Suppressor macrophage treated with lipopolysaccharide for 4 hours (primary cell): ENCODE results near the gene SRCIN1.

Experiments used
- DNase-seq: peaks from one replicate; pipeline ENCODE4 v3.0.0-alpha.2; 2020

SRCIN1 gene

GRCh38 chr17:38617074-38617860 is 11.5 kb upstream of the SRCIN1 start:
- no peak for DNase-seq

GRCh38 chr17:38616361-38616760 is 10.6 kb upstream of the SRCIN1 start:
- DNase-seq = no peak

GRCh38 chr17:38613981-38614779 is 8.4 kb upstream of the SRCIN1 start:
- DNase-seq = no peak

DNA sequence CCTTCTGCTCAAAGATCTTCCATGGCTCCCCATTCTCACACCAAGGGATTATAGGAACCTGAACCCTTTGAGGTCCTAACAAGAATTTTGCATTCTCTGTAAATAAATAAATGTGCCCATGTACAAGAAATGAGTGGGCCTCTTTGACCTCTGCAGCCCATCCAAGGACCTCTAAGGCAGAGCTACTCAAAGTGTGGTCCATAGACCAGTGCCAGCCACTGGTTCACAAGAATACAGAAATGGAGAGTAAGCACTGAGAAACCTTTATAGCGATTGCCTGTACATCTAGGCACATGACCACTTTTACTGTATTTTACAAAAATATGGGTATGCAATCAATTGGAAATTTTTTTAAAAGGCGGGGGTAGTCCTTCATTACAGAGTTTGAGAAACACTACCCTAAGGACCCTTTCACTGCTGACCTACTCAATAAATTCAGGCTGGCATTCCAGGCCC is 7.8 kb upstream of the SRCIN1 start:
- no peak for DNase-seq

- no peak for DNase-seq
Measured at GRCh38 chr17:38611872-38612376, 6.2 kb upstream of the SRCIN1 start.

DNA sequence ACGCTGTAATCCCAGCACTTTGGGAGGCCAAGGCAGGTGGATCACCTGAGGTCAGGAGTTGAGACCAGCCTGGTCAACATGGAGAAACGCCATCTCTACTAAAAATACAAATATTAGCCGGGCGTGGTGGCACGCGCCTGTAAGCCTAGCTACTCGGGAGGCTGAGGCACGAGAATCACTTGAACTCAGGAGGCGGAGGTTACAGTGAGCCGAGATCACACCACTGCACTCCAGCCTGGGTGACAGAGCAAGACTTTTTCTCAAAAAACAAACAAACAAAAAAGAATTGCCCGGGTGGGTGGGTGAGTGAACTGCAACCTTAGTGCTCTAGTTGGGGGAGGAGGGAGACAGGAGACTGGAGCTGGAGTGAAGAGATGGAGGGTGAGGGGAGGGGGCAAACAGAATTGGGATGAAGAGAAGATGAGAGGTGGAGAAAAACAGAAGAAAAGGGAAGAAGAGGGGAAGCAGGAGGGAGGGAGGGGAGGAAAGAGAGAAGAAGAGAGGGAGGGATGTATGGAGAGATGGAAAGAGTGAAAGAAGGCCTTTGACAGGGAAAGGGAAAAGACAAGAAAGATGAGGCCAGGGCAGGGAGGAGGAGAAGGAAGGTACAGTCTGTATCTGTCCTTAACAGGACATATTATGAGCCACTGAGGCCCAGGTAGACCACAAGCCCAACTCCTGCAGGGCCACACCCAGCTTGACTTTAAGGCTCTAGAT is 5.5 kb upstream of the SRCIN1 start:
- no peak for DNase-seq

DNA sequence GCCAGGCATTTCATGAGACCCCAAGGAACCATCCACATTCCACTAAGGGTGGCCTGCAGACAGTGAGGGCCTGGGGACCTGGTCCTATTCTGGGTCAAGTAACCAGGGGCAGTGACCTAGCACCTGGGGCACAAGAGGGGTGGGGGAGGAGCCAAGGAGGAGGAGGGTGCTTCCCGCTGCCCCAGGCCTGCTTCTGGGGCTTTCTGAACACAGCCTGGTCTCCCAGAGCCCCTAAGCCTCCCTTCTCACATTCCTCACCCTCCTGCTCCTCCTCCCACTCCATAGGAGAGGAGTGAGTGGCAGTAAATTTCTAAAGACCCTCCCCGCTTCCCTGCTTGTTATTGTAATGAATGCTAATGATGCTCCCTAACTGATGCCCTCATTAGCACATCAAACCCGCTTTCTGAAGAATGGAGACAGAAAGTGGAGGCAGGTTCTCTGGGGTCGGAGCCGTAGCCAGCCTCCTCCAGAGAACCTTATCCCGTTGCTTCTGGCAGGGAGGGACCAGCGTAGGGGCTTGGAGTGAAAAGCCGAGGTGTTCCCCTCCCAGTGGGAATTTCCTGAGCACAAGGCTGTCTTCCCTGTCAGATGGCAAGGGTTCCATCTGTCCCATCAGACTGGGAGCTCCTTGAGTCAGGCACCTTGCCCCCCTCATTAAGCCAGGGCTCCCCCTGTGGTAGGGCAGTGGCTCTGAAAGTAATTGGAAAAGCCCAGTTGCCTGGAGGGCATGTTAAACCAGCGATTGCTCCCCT is 3.7 kb upstream of the SRCIN1 start:
- DNase-seq = no peak

DNA sequence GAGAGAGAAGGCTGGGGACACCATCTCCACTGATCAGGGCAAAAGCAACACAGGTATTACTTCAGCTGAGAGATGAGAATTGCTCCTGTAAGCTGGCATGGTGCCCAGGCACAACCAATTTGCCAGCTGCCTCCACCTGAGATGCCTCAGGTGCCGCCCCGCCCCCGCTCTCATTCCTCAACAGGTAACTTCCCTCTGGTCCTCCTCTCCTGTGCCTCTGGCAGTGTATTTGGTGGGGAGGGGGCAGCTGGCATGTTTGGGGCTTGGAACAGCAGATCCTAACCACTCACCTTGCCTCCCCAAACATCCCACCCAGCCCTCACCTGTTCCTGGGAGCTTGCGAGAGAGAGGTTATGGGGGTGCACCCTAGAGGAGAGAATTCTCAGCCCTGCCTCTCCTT is 2.9 kb upstream of the SRCIN1 start:
- no peak for DNase-seq

DNA sequence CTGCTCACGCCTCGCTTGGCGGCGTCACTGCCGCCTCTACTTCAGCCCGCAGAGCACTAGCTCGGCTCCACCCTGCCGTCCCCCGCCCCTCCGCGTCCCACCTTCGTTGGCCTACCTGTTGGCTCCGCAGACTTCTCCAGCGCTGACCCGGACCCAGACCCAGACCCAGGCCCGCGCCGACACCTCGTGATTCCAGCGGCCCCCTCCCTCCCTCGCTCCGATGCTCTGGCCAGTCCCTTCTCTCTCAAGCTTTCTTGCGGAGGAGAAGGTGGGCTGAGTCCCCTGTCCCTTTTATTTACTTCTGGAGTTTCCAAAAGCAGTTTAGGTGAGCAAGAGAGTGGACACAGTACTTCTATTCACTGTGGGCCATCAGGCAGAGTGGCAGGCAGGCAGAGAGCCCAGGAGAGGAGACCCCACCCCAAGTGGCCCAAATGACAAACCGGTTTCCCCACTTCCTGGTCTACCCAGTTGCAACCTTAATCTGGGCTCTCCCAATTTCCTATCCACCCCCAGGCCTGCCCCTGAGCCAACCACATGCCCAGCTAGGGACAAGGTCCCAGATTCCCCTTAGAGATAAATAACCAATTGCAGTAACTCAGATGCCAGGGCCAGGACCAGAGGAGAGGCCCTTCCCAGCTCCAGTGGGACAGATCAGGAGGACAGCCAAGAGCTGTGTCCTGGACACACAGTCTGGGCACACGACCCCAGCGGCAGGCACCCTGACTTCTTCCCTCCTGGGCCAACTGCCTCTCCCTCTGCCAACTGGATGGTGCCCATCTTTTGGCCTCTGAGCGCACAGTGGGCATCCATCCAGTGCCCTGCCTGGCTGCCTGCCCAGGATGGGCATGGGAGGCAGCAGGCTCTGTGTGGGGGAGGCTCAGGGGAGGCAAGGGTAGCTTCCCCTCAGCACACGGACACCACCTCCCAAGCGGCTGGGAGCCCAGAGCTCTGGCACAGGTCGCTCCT is 1.2 kb upstream of the SRCIN1 start:
- DNase-seq = no peak

- no peak for DNase-seq
Measured at GRCh38 chr17:38605411-38605840, 326 bp downstream of the SRCIN1 start.

- no peak for DNase-seq
Measured at GRCh38 chr17:38604479-38605403, 1.0 kb downstream of the SRCIN1 start.

- DNase-seq = no peak
Measured at GRCh38 chr17:38603786-38604478, 1.8 kb downstream of the SRCIN1 start.

DNA sequence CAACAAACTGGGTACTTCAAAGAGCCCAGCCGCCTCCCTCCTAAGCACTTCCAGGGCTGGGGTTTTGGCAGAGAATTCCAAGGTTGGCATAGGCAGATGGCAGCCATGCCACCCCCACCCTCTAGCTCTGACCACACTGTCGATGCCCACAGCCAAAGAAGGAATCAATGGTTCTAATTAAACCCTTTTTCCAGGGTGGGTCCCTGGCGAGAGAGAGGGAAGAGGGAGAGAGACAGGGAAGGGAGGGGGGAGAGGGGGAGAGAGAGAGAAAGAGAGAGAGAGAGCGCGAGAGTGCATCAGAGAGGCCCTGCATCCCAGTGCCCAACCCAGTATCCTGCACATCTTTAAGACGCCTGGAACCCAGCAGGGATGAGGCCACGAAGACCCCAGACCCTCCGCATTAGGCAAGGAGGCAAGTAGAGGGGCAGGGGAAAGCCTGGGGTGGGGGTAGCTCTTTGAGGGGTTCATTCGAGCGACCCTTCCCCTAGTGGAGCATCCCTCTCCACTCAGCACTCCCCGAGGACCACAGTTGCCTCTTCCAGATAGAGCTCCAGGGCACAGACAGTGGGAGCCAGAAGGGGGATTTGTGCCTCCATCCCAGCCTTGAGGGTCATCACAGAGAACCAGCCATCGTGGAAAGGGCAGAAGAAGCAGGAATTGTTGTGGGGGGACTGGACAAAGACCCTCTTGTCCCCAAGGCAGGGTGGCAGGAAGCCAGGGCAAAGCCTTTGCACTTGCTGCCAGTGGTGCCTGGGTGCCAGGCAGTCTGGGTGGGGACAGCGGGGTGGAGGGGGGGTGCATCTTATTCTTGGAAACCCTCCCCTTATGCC is 2.6 kb downstream of the SRCIN1 start:
- DNase-seq = no peak

DNA sequence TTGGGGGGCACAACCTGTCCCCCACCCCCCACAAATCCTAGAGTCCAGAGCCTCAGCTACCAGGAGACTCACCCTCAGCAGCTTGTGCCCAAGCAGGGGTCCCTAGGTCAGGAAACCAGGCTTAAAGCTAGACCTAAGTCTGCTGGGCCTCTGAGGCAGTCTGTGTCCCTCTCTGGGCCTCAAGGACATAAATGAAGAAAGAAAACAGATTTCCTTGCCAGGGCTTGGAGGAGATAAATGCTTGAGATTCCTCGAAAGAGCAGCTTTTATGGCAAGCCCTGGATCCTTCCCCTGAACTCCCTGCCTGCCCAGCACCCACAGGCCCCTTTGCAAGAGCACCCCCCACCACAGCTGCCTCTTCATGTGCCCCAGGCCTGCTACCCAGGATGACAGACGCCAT is 3.3 kb downstream of the SRCIN1 start:
- no peak for DNase-seq

DNA sequence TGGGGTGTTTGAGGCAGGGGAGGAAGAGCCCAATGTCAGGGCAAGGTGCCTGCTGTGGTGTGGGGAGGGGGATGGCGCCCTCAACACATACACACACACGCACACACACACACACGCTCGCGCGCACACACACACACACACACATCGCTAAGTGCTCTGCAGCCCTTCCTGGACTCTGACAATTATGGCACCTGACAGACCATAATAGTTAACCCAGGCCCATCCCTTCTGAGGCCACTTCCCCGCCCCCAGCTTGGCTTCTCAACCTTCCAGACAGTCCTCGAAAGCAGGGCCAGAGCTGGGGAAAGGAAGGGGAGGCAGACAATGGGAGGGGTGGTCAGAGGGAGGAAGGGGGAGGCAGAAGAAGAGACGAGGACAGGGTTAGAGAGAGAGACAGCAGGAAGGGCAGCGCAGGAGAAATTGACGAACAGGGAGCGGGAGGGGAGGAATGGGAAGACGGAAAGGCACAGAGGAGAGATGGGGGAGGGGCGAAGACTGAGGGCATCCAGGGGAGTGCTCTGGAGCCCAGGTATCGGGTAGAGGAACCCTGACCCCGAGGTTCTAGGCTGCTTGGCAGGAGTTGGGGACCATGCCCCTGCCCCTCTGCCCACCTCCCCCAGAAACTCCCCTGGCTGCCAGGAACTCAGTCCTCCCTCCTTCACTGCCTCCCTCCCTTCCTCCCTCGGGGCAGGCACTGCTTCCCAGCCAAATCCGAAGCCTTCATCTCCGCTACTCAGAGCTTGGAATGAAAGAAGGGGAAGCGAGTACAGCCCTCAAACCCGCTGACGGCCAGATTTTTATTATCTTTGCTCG is 4.0 kb downstream of the SRCIN1 start:
- DNase-seq = no peak

GRCh38 chr17:38600906-38601305 is 4.8 kb downstream of the SRCIN1 start:
- DNase-seq = no peak

DNA sequence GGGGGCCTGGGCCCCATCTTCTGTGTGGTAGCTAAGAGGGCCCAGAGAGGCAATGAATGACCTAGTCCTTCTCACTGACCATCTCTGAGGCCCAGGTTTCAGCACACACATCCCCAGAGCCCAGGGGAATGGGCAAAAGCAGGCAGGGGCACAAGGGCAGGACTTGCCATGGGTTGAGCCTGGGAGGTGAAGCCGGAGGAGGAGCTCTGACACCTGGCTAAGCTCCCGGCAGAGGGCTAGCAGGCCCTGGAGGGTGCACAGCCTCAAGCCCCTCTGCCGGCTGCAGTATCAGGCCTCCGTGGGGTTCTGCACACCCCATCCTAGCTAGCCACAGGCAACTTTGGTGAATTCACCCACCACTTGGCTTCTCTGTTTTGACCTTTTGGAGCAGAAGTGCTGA is 5.3 kb downstream of the SRCIN1 start:
- no peak for DNase-seq

- DNase-seq = no peak
Measured at GRCh38 chr17:38599398-38599856, 6.3 kb downstream of the SRCIN1 start.
